Testis (tissue), 2 donors: ENCODE data around the gene RNF135.

Source experiments
- CTCF ChIP-seq, 3 experiments: fragments of 450-650 bp in 2 of 3; fragments of 200-600 bp in 1 of 3; sonication (generic) in 1 of 3; IDR thresholded peaks; one replicate each; pipeline ENCODE4 v1.5.1; 2016 to 2019; ENCODE audit warnings: antibody characterized with exemption in 3 of 3, mild to moderate bottlenecking in 2 of 3, moderate library complexity in 1 of 3
- POLR2A ChIP-seq: fragments of 450-650 bp; IDR thresholded peaks from one replicate; pipeline ENCODE4 v1.6.1; 2017; ENCODE audit warnings: antibody characterized with exemption, mild to moderate bottlenecking, moderate library complexity

GRCh38 chr17:30996486-30996885 lies 25.6 kb downstream of the RNF135 start:
- TF ChIP-seq CTCF (IDR thresholded peaks at IDR 0.05): no peak
- TF ChIP-seq POLR2A: no peak
